Measurements from ENCODE around the gene FBRS.

The FBRS gene

GRCh38 chr16:30645727-30646126 is 12.5 kb upstream of the FBRS start:
- DNase-seq = no peak

GRCh38 chr16:30647274-30647571 is 11.0 kb upstream of the FBRS start:
- DNase-seq = no peak

GRCh38 chr16:30649725-30650368 is 8.4 kb upstream of the FBRS start:
- DNase-seq = no peak

- DNase-seq = peak; percentile 98
Observed at GRCh38 chr16:30650369-30651123, 7.7 kb upstream of the FBRS start, which contains the start of gene PRR14. Gene PRR14 (plus strand): TSS chr16:30650960. CDS start chr16:30651646, 686 bp downstream.

GRCh38 chr16:30651124-30652004 is 6.9 kb upstream of the FBRS start:
- DNase-seq = peak; percentile 78

- no peak for DNase-seq
Observed at GRCh38 chr16:30652005-30652296, 6.3 kb upstream of the FBRS start.

- DNase-seq = no peak
Observed at GRCh38 chr16:30652718-30653117, 5.5 kb upstream of the FBRS start.

GRCh38 chr16:30654856-30655255 is 3.4 kb upstream of the FBRS start:
- no peak for DNase-seq

- no peak for DNase-seq
Observed at GRCh38 chr16:30655815-30656347, 2.4 kb upstream of the FBRS start.

- DNase-seq = no peak
Observed at GRCh38 chr16:30656388-30656787, 1.8 kb upstream of the FBRS start.

GRCh38 chr16:30656974-30657865 is 1.0 kb upstream of the FBRS start:
- no peak for DNase-seq

GRCh38 chr16:30658731-30659506 is 688 bp downstream of the FBRS start:
- DNase-seq = no peak

- peak; percentile 58 for DNase-seq
Observed at GRCh38 chr16:30659507-30660423, 1.5 kb downstream of the FBRS start.

- peak; percentile 81 for DNase-seq
Observed at GRCh38 chr16:30660424-30661261, 2.4 kb downstream of the FBRS start.

- DNase-seq = no peak
Observed at GRCh38 chr16:30662449-30662848, 4.2 kb downstream of the FBRS start.

- no peak for DNase-seq
Observed at GRCh38 chr16:30663038-30663437, 4.8 kb downstream of the FBRS start.

- DNase-seq = no peak
Observed at GRCh38 chr16:30663820-30664219, 5.6 kb downstream of the FBRS start.

GRCh38 chr16:30664616-30665109 is 6.4 kb downstream of the FBRS start:
- no peak for DNase-seq

GRCh38 chr16:30665155-30665829 is 7.1 kb downstream of the FBRS start:
- no peak for DNase-seq
